RWPE2 (cell line): ENCODE measurements around the gene SS18.

ENCODE experiments used
- ATAC-seq: fragments of 200-7000 bp; cut with Tn5 transposase; 3 replicates; pipeline ENCODE4 v1.9.1; 2021; ENCODE audit warnings: low read depth
- DNase-seq: peaks from one replicate; pipeline ENCODE4 v3.0.0-alpha.2; 2020; ENCODE audit warnings: low spot score
- H3K27ac ChIP-seq: fragments of 450-650 bp; 2 replicates; pipeline ENCODE4 v1.5.1; 2017; ENCODE audit warnings: mild to moderate bottlenecking; ENCODE audit not compliant: poor library complexity, severe bottlenecking
- H3K27me3 ChIP-seq: fragments of 250-450 bp; sonication (Bioruptor Pico); 2 replicates; pipeline ENCODE4 v1.5.1; 2021; ENCODE audit warnings: mild to moderate bottlenecking, moderate library complexity; ENCODE audit not compliant: insufficient read depth, poor library complexity, severe bottlenecking
- H3K36me3 ChIP-seq: fragments of 250-450 bp; sonication (Bioruptor Pico); 2 replicates; pipeline ENCODE4 v1.5.1; 2020; ENCODE audit warnings: low read depth, mild to moderate bottlenecking, moderate library complexity
- H3K4me1 ChIP-seq: fragments of 250-450 bp; sonication (Bioruptor Pico); 2 replicates; pipeline ENCODE4 v1.5.1; 2021; ENCODE audit warnings: mild to moderate bottlenecking, moderate library complexity; ENCODE audit not compliant: insufficient read depth, poor library complexity, severe bottlenecking
- H3K4me3 ChIP-seq: fragments of 250-450 bp; sonication (Bioruptor Pico); 2 replicates; pipeline ENCODE4 v1.5.1; 2021; ENCODE audit warnings: mild to moderate bottlenecking, moderate library complexity; ENCODE audit not compliant: severe bottlenecking
- H3K9me3 ChIP-seq: fragments of 250-450 bp; sonication (Bioruptor Pico); 2 replicates; pipeline ENCODE4 v1.5.1; 2021; ENCODE audit warnings: mild to moderate bottlenecking, moderate library complexity; ENCODE audit not compliant: severe bottlenecking
- TF ChIP-seq, protein P1 (sequence below): fragments of 450-650 bp; IDR thresholded peaks from one replicate; pipeline ENCODE4 v1.5.1; 2017; ENCODE audit warnings: mild to moderate bottlenecking, moderate library complexity; ENCODE audit not compliant: poor library complexity, severe bottlenecking

SS18 gene

DNA sequence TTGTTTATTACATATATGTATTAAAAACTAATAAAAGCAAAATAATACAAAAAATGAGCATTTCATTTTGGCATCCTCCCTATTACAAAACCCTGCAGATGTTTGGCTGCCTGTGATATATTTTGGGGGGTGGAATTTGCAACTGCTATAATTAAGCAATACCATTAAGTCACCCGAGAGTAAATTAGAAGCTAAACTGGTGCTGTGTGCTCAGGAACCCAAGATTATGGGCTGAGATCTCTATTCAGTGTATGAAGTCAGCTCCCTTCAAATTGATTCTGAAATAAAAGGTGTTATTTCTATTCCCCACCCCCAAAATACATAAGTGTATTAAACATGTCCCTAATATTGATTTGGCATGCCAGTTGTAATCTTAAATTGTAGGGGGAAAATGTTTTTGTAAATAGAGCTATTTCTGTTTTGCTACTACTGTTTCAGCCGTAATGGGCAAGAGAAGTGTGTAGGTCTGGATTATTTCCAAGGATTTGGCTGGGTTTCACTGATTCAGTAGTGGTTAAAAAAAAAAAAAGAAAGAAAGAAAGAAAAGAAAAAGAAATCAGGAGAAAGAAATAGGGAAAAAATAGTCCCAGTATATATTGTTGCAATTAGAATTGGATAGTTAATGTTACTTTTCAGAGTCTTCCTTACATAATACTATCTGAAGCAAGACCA is 110.9 kb downstream of the SS18 start:
- no peaks in the 10 kb centered on the region for H3K9me3 ChIP-seq
- no peaks in the 10 kb centered on the region for H3K27me3 ChIP-seq
- no peak for DNase-seq
- H3K27ac ChIP-seq = no peak overlapping the region
- no peak overlapping the region for H3K4me3 ChIP-seq
- H3K4me1 ChIP-seq = no peaks in the 10 kb centered on the region
- H3K36me3 ChIP-seq = no peaks in the 10 kb centered on the region
- TF ChIP-seq, protein P1, sequence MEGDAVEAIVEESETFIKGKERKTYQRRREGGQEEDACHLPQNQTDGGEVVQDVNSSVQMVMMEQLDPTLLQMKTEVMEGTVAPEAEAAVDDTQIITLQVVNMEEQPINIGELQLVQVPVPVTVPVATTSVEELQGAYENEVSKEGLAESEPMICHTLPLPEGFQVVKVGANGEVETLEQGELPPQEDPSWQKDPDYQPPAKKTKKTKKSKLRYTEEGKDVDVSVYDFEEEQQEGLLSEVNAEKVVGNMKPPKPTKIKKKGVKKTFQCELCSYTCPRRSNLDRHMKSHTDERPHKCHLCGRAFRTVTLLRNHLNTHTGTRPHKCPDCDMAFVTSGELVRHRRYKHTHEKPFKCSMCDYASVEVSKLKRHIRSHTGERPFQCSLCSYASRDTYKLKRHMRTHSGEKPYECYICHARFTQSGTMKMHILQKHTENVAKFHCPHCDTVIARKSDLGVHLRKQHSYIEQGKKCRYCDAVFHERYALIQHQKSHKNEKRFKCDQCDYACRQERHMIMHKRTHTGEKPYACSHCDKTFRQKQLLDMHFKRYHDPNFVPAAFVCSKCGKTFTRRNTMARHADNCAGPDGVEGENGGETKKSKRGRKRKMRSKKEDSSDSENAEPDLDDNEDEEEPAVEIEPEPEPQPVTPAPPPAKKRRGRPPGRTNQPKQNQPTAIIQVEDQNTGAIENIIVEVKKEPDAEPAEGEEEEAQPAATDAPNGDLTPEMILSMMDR = no peak
- no peak for ATAC-seq

DNA sequence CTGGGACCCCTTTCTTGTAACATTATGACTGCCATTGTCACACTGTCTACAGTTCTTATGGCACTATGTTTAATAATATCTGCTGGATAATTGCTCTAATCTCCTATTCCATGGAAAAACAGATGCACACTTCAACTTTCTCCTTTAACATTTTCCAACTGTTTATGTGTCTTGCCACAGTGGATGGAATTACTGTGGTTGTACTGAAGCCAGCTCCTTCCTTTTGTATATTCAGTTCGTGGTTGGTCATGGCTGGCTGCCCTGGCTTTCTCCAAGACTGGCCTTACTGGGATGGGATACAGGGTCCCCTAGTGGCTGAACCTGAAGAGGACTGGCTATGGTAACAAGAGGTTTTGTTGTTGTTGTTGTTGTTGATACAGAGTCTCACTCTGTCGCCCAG is 113.9 kb downstream of the SS18 start:
- Histone ChIP-seq H3K36me3 (no peaks in the 10 kb centered on the region), H3K4me1 (no peaks in the 10 kb centered on the region), H3K27me3 (no peaks in the 10 kb centered on the region), H3K9me3 (no peaks in the 10 kb centered on the region), H3K27ac (no peak overlapping the region), H3K4me3 (no peak overlapping the region)
- TF ChIP-seq, protein P1 = no peak
- DNase-seq (no peak), ATAC-seq (no peak)

DNA sequence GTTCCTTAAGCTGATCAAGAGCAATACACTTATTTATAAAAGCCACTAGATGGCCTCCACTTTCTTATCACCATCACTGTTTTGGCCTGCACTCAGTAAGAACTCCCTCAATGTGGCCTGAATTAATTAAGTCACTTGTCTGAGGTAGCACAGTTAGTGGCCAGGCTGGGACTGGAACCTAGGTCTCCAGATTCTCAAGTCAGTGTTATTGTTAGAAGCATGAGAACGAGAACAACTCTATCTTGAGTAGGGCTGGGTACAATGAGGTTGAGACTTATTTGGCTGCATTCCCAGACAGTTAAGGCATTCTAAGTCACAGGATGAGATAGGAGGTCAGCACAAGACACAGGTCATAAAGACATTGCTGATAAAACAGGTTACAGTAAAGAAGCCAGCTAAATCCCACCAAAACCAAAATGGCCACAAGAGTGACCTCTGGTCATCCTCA is 115.8 kb downstream of the SS18 start:
- ATAC-seq = no peak

More for the DNA sequence above, 115.8 kb downstream of the SS18 start:
- H3K27ac ChIP-seq = no peak overlapping the region
- no peaks in the 10 kb centered on the region for H3K36me3 ChIP-seq
- TF ChIP-seq, protein P1 = no peak
- DNase-seq = no peak
- H3K9me3 ChIP-seq = no peaks in the 10 kb centered on the region
- no peaks in the 10 kb centered on the region for H3K27me3 ChIP-seq
- H3K4me1 ChIP-seq = no peaks in the 10 kb centered on the region
- no peak overlapping the region for H3K4me3 ChIP-seq
